HG02885 (cell line): Measurements from ENCODE around the gene LCN12.

Experiments
- ATAC-seq: cut with Tn5 transposase; IDR thresholded peaks from one replicate; pipeline ENCODE4 v1.9.1; 2021; ENCODE audit warnings: mild to moderate bottlenecking; ENCODE audit not compliant: unreplicated experiment, poor library complexity

LCN12 gene

DNA sequence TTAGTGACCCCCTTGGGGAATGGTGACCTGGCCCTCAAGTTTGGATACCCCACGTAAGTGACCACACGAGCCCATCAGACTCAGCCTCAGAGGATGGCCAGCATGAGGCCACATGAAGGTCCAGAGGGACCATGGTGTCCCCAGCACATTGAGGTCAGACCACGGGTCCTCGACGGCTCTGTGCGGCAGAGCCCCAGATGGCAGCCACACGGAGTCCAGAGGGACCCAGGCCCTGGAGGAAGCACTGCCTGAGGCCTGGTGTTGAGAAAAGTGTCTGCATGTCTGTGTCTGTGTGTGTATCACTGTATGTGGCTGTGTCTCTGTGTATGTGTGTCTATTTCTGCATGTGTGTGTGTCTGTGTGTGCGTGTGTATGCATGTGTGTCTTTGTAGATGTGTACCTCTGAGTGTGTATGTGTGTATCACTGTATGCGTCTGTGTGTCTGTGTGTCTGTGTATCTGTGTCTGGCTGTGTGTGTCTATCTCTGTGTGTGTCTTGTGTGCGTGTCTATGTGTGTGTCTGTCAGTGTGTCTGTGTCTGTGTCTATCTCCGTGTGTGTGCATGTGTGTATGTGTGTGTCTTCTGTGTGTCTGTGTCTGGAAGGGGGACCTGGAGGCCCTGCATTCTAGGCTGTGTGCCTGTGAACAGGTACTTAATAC, 31.7 kb downstream of the LCN12 start:
- no peak for ATAC-seq

DNA sequence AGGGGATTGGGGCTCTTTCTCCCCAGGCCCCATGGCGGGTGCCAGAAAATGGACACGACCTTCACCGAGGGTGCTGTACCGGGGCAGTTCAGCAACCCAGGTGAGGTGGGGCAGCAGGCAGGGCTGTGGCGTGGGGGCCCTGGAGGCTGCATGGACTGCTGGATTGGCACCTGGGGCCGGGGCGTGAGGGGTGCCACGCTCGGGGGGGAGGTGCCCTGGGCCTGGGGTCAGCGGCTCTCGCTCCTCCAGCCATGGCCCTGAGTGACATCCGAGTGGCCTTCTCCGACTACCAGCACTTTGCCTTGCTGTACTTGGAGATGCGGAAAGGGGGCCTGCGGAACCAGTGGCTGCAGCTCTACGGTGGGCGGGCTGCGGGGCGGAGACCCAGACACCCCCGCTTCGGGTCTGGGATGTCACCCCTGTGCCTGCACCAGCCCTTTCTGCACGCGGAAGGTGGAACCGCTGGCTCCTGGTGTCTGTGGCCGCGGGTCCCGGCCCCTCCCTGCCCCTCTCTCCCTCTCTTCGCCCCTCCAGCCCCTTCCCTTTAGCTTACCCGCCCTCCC, 32.5 kb downstream of the LCN12 start:
- no peak for ATAC-seq

DNA sequence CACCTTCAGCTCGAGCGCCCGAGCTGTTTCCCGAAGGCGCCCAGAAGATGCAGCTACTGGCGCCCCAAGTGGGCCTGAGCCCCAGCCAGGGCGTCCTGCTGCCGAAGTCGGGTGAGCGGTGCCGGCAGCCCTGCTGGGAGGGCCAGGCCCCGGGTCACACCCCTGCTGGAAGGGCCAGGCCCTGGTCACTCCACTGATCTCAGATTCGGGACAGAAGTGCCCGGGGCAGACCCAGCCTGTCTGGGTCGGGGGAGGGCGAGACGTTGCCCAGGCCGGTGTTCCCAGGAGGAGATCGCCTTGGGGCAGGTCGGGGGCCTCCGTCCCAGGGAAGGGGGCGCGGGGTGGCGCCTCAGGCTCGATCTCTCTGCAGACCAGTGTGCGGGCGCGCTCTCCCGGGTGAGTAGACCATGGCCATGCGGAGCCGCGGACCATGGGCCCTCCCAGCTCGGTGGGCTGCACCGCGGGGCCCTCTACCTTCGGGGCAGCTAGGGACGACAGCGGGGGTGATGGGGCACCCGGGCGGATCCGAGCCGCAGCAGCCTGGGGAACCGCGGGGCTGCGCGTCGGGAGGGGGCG, 33.0 kb downstream of the LCN12 start:
- no peak for ATAC-seq

DNA sequence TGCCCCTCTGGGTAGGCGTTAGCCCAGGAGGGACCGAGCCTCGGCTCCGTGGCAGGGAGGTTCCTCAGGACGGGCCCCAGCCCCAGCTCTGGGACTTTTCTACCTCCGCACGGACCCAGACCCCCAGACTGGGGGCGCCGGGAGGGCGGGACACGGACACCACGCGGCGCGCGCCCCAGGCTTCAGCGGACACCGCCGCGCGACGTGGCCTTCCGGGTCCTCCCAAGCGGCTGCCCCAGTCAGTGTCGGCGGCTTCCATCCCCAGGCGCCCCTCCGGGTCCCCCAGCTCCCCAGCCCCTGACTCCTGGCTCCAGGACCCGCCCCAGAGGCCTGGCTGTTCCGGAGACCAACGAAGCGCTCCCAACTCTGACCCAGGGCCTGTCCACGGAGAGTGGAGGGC, 33.8 kb downstream of the LCN12 start:
- no peak for ATAC-seq

DNA sequence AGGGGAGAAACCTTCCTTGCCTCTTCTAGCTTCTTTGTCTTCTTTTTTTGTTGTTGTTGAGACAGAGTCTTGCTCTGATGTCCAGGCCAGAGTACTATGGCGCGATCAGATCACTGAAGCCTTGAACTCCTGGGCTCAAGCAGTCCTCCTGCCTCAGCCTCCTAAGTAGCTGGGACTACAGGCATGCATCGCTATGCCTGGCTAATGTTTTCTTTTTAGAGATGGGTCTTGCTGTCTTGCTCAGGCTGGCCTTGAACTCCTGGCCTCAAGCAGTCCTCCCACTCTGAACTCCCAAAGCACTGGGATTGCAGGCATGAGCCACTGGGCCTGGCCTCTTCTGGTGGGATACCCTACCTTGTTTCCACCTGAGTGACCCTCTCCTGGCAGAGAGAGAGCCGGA, 36.8 kb downstream of the LCN12 start:
- ATAC-seq, result no peak

DNA sequence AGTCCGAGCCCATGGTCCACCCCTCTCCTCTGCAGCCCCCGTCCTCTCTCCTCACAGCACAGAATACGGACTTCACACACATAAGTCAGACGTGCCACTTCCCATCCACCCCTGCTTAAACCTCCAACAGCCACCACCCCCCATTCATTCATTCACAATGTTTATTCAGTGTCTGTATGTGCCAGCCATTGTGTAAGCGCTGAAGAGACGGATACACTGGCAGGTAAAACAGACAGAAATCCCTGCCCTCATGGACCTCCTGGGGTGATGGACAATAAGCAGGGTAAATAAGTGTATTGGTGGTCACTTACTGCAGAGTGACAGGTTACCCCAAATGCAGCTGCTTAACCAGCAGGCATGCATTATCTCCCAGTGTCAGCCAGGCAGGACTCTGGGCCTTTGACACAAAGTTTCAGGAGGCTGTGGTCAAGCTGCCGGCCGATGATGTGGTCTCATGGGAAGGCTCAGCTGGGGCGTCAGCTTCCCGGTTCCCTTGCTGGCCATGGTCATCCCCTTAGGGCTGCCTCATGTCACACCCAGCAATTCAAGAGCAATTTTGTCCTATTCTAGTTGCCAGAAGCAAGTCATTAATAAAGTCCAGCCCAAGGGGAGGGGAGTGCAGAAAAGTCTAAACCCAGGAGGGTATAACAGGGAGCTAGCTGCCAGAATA, 38.3 kb downstream of the LCN12 start:
- ATAC-seq, result no peak

DNA sequence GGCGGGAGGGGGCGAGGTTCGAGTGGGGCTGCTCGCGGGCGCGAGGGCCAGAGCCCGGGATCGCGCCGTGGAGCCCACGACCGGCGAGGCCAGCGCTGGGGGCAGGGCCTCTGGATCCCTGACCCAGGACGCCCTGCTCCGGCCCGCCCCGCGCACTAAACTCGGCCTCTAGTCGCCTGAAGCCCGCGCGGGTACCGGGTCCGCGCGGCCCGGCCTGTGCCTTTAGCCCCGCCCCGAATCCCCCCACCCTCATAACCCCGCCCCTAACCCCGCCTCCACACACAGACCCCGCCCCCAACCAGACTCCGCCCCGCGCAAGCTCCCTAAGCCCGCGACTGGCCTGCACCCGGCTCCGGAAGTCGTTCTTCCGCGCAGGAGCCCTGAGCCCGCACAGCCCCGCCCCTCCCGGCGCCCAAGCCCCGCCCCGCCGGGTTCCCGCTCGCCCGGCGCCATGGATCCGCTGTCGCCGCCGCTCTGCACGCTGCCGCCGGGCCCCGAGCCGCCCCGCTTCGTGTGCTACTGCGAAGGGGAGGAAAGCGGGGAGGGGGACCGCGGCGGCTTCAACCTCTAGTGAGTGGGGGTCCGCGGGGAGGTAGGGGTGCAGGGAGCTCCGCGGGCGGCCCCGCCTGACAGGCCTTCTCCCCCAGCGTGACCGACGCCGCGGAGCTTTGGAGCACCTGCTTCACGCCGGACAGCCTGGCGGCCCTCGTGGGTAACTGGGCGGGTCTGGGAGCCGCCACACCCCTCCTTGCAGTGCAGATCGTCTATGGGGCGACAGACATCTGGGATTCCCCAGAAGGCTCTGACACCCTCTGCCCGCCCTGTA, 40.1 kb downstream of the LCN12 start, which contains the start of gene PAXX:
Gene PAXX, plus strand, starts transcription at position 430 of the 826 bp plus-strand sequence. Its CDS starts 22 bp downstream, at position 452.
- ATAC-seq, result peak; percentile 92

DNA sequence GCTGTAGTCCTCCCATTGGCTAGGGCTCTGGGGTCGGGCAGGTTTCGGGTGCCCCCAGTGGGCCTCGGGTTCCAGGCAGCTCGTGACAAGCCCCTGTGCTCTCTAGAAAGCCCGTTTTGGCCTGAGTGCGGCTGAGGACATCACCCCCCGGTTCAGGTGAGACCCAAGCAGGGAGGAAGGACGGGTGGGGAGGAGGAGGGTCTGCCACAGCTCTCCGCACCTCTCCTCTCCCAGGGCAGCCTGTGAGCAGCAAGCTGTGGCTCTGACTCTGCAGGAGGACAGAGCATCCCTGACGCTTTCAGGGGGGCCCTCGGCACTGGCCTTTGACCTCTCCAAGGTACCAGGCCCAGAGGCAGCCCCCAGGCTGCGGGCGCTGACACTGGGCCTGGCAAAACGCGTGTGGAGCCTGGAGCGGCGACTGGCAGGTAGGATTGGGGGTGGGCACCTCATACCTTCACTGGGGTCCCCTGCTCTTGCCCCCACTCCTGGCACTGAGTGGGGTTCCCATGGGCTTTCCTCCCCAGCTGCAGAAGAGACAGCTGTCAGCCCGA, 40.8 kb downstream of the LCN12 start:
- no peak for ATAC-seq

DNA sequence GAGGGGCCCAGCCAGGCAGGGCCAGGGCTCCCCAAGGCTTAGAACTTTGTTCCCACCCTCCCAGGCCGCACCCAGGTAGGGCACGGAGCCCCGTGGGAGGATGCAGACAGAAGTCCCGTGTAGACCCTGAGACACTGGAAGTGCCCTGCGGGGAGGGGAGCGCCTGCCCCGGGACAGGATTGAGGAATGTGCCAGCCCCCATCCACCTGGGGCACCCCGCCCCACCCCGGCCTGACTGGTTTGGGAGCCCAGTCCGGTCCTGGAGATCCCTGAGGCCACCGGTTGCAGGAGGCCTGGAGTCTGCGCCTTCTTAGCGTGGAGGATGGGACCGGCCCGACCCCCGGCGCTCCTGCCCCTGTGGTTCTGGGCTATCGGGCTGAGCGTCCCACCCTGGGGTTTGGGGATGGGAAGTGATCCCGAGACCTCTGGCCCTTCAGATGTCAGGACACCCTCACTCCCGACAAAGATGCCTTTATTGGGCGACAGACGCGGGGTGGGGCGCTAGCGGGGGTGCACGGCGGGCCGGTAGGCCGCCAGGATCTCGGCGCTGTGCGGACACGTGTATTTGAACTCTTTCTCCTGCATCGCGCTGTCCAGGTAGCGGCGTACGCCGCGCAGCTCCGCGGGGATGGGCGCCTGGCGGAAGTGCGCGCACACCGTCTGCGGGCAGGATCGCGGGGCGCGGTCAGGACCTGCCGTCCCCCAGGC, 42.3 kb downstream of the LCN12 start:
- ATAC-seq, result no peak

DNA sequence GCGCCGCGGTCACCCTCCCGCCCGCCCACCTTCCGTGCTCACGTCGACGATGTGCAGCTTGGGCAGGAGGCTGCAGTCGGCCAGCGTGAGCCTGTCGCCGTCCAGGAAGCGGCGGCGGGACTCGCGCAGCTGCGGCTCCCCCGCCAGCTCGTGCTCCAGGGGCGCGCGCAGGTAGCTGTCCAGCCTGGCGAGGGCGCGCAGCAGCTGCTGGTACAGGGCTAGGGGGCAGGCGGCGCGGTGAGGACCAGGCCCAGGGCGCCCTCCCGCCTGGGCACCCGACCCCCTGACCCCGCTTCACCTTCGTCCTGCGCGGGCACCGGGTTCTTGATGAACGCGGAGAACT, 42.8 kb downstream of the LCN12 start:
- ATAC-seq, result no peak

DNA sequence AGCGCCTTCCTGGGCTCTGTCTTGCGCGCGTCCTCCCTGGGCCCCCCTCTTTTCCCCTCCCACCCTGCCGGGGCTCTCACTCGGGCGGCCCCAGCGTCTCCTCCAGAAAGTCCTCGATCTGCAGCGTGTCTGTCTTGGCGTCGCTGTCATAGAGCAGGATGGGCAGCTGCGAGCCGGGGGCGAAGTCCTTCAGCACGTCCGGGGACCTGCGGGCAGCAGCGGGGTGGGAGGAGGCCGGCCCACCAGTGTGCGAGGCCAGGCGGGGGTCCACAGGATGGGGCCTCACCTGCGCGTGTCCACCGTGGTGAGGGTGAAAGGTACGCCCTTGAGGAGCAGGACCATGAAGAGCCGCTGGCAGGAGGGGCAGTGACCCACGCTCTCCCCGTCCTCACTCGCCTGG, 43.3 kb downstream of the LCN12 start:
- ATAC-seq, result no peak

DNA sequence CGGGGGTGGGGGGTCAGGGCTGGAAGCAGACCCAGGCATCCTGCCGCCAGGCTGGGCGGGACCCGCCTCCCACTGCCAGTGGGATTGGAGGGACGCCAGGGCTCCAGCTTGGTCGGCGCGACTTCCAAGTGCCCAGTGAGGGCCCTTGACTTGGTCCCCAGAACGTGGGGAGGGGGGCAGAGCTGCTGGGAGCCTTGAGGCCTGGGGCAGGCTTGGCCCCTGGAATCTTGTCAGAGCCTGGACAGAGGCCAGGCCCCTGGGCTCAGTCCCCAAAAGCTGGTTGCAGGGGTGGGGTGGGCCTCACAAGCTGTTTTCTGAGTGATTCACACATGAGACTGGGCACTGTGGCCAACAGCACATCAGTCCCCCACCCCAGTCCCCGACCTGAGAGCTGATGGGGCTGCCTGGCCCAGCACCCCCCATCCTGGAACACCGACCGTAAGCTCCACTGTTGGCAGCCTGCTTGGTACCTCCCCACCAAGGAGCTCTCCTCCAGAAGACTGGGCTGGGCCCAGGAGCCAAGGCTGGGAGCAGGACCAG, 43.8 kb downstream of the LCN12 start:
- ATAC-seq, result no peak

DNA sequence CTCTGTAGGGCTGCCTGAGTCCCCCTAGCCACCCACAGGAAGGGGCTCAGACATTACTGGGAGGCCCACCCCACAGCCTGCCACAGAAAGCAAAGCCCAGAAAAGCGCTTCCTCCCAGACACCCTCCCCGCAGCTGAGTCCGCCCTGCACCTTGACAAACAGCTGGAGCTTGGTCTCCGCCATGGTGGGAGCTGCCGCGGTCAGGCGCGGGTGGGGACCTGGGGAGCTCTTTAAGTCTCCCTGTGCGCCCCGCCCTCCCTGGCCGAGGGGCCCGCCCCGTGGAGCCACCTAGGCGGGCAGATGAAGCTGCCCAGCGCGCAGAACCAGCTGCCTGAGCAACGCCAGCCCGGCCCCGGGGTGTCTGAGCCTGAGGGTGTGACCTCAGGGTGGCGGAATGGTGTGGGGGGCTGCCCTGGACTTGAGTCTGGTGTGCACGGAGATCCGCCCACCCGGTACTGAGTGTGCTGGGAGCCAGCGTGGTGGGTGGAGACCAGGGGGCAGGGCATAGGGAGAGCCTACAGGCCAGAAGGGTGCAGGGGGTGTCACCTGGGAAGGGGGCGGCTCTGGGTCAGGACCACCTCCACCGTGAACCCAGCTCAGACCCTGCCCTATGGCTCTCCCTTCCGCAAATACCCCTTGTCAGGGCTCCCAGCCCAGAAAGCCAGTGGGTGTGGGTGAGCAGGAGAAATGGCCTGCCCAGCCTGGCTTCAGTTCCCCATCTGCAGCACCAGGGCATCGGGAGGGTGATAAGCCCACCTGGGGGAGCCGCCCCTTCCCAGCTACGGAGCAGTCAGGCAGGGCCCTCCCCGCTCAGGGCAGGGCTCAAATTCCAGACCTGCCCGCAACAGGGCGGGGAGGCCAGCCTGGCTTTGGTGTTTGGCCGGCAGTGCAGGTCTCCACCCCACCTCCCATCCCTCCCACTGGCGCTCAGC, 44.6 kb downstream of the LCN12 start, which contains the start of gene CLIC3:
Gene CLIC3, minus strand, starts transcription at position 208 of the 932 bp plus-strand sequence. Its CDS starts 25 bp downstream, at position 183.
- no peak for ATAC-seq

DNA sequence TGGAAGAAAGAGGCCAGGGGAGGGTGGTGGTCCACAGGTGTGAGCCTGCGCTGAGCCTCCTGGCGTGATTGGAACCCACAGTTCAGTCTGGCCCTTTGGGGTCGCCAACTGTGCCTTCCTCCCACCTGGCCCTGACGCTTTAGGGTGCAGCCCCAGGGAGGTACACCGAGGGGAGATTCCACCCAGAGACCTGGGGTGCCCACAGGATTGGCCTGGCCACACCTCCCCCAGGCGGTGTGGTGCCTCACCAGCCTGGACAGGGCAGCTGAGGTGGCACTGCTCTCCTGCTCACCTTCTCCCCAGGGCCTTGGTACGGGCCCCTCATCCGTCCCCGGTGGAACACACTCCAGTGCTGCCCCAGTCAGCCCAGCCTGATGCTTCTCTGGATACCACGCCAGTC, 45.3 kb downstream of the LCN12 start:
- ATAC-seq, result no peak

DNA sequence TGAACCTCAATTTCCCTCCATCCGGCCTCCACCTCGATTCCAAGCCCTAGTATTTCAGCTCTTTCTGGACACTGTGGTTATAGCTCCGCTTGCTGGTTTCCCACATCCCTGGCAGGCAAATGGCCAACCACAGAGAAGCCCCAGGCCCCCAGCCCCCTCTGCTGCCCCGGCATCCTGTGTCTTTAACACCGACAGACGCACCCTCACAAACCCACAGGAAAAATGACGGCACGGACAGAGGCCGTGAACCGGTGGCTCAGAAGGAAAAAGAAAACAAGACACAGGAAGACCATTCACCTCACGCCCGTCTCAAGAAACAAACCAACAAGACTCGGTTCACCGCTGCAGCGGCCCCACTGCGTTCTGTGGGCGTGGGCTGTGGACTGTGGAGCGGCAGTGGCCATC, 45.8 kb downstream of the LCN12 start:
- no peak for ATAC-seq

DNA sequence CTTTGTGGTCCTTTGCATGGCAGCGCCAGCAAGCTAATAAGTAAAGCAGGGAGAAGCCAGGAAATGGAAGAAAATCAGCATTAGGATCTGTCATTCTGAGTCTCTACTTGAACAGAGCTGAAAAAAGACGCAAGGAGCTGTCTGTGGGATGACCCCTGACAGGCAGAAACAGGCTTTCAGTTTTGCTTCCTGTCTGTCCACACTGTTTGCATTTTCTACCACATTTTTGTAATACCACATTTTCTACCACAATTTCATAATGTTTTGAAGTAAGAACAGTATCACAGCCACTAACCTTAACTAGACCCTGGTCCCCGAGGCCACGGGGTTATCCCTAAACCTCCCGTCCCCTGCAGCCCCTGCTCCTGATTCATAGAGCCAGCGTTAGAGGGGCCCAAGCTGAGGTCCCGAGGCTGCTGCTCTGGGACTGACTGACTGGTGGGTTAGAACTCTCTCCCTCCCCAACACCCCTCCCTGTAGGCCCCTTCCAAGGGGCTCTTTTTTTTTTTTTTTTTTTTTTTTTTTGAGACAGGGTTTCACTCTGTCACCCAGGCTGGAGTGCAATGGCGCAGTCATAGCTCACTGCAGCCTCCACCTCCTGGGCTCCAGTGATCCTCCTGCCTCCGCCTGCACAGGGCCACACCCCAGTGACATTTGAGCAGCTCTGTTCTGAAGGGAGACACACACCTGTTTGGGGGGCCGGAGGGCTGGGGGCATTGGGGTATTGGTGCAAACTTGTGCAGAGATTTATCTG, 48.3 kb downstream of the LCN12 start:
- peak; percentile 69 for ATAC-seq

DNA sequence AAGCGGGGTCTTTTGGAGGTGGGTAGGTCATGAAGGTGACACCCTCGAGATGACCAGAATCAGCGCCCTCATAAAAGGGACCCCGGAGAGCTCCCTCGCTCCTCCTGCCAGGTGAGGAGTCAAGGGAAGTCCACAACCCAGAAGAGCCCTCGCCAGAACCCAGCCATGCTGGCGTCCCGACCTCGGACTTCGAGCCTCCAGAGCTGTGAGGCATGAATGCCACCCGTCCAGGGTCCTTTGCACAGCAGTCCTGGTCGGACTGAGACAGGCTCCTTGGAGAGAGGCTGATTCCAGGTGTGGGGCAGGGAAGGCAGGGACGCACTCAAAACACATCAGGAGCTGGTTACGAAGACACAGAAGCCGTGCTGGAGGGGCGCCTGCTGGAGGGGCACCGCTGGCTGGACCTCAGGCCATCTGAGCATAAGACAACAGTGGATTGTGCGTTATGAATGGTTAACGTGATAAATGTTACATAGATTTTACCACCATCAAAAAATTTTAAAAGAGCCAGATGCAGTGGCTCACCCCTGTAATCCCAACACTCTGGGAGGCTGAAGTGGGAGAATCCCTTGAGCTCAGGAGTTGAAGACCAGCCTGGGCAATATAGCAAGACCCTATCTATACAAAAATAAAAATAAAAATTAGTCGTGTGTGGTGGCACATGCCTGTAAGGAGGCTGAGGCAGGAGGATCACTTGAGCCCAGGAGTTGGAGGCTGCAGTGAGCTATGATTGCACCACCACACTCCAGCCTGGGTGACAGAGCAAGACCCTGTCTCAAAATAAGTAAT, 50.0 kb downstream of the LCN12 start:
- ATAC-seq, result no peak
